Activated naive CD4-positive, alpha-beta T cell treated with anti-CD3 and anti-CD28 coated beads, Interleukin-2, amount 10 ng/mL, durations not matched to agents 7 days and 5 days (primary cell): ENCODE results near the gene TXLNG.

Source experiments
- CTCF ChIA-PET: fragments of 350-600 bp; sonication (Branson Sonifier 250); formaldehyde crosslinking; loops from one replicate; lab custom pipeline; 2021; ENCODE audit warnings: antibody characterized with exemption; lab: Charles Lee
- DNase-seq: peaks from one replicate; pipeline ENCODE4 v3.0.0-alpha.2; 2020
- H3K27ac Mint-ChIP-seq: one replicate; pipeline ENCODE4 v1.8.0; 2021; ENCODE audit warnings: mild to moderate bottlenecking, moderate library complexity, mixed read lengths
- H3K27me3 Mint-ChIP-seq: one replicate; pipeline ENCODE4 v1.8.0; 2021; ENCODE audit warnings: mild to moderate bottlenecking, mixed read lengths
- H3K36me3 Mint-ChIP-seq: one replicate; pipeline ENCODE4 v1.8.0; 2021; ENCODE audit warnings: mixed read lengths
- H3K4me1 Mint-ChIP-seq: one replicate; pipeline ENCODE4 v1.8.0; 2021; ENCODE audit warnings: mixed read lengths
- H3K4me3 Mint-ChIP-seq: one replicate; pipeline ENCODE4 v1.8.0; 2021; ENCODE audit warnings: mild to moderate bottlenecking, moderate library complexity, mixed read lengths
- H3K9me3 Mint-ChIP-seq: one replicate; pipeline ENCODE4 v1.8.0; 2021; ENCODE audit warnings: mixed read lengths

The TXLNG gene

GRCh38 chrX:16883487-16883804, 97.2 kb downstream of the TXLNG start:
- DNase-seq: no peak
- no peaks in the 10 kb centered on the region for H3K9me3 Mint-ChIP-seq
- no peaks in the 10 kb centered on the region for H3K36me3 Mint-ChIP-seq
- CTCF ChIA-PET: interaction anchor here (0.6 to 5.1 kb wide), 16 partner anchors 9 to 968 kb away, joined by 3 to 41 read pairs (median 4); no protein-coding TSS in a partner anchor
- no peak overlapping the region for H3K27ac Mint-ChIP-seq
- H3K4me3 Mint-ChIP-seq: no peak overlapping the region
- peaks cover 11% of the 10 kb centered on the region for H3K4me1 Mint-ChIP-seq
- peaks cover 15% of the 10 kb centered on the region for H3K27me3 Mint-ChIP-seq

- no peaks in the 10 kb centered on the region for H3K9me3 Mint-ChIP-seq
Measured at GRCh38 chrX:16885628-16886027, 99.4 kb downstream of the TXLNG start.

GRCh38 chrX:16892504-16893362, 106.5 kb downstream of the TXLNG start:
- CTCF ChIA-PET: interaction anchor here (0.5 to 2.2 kb wide), 9 partner anchors 9 to 238 kb away, joined by 3 to 11 read pairs (median 4); no protein-coding TSS in a partner anchor
- Mint-ChIP-seq H3K36me3 (no peaks in the 10 kb centered on the region), H3K4me3 (no peak overlapping the region), H3K27ac (no peak overlapping the region), H3K27me3 (peaks cover 39% of the 10 kb centered on the region), H3K4me1 (peaks cover 17% of the 10 kb centered on the region), H3K9me3 (no peaks in the 10 kb centered on the region)
- DNase-seq: peak; percentile 66

More at GRCh38 chrX:16885628-16886027, 99.4 kb downstream of the TXLNG start:
- no peak for DNase-seq
- Mint-ChIP-seq H3K4me3 (no peak overlapping the region), H3K27ac (no peak overlapping the region), H3K36me3 (no peaks in the 10 kb centered on the region), H3K27me3 (peaks cover 23% of the 10 kb centered on the region), H3K4me1 (peaks cover 21% of the 10 kb centered on the region)
- CTCF ChIA-PET: interaction anchor here (5.1 kb wide), 1 partner anchor 161 kb away, joined by 41 read pairs; no protein-coding TSS in a partner anchor
